ENCODE measurements around the gene DCDC2.
A peak's percentile ranks its signal among the peaks of the same experiment; 100 is the strongest.
"Not testable (repeated sequence)": the region's sequence is repeated elsewhere in the genome, so short reads cannot be mapped to it uniquely, and the experiment has no call there.

DCDC2 gene

DNA sequence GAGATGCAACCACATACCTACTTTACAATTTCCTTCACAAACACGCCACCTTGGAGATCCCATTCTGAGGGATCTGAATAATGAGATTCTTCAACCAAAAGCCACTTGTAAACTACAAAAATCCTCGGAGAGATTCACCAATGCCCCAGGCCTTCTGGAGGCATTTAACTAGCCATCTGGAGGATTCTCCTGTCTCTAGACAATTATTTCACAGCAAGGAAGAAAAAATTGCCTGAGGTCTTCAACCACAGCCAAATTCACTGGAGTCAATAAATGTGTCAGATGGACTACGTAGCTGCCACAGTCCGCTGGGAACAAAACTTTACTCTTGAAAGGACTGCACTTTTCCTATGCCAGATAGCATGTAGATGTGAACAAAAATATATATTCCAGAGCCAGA is 19.0 kb upstream of the DCDC2 start:
- DNase-seq (ENCODE audit: low spot score): no peak
- TF ChIP-seq, protein P1, sequence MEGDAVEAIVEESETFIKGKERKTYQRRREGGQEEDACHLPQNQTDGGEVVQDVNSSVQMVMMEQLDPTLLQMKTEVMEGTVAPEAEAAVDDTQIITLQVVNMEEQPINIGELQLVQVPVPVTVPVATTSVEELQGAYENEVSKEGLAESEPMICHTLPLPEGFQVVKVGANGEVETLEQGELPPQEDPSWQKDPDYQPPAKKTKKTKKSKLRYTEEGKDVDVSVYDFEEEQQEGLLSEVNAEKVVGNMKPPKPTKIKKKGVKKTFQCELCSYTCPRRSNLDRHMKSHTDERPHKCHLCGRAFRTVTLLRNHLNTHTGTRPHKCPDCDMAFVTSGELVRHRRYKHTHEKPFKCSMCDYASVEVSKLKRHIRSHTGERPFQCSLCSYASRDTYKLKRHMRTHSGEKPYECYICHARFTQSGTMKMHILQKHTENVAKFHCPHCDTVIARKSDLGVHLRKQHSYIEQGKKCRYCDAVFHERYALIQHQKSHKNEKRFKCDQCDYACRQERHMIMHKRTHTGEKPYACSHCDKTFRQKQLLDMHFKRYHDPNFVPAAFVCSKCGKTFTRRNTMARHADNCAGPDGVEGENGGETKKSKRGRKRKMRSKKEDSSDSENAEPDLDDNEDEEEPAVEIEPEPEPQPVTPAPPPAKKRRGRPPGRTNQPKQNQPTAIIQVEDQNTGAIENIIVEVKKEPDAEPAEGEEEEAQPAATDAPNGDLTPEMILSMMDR (IDR thresholded peaks at IDR 0.05): no peak
- Histone ChIP-seq H3K4me3 (no peak overlapping the region), H3K27ac (no peak overlapping the region)

- DNase-seq (ENCODE audit: low spot score): no peak
- Histone ChIP-seq H3K27ac (no peak overlapping the region), H3K4me3 (no peak overlapping the region)
- TF ChIP-seq, protein P1 (IDR thresholded peaks at IDR 0.05): no peak
These were observed 16.8 kb upstream of the DCDC2 start for GRCh38 chr6:24374612-24375011.

GRCh38 chr6:24365103-24365633 is 7.3 kb upstream of the DCDC2 start:
- H3K4me3 ChIP-seq; H3K27ac ChIP-seq; DNase-seq (ENCODE audit: low spot score): not testable (repeated sequence)

DNA sequence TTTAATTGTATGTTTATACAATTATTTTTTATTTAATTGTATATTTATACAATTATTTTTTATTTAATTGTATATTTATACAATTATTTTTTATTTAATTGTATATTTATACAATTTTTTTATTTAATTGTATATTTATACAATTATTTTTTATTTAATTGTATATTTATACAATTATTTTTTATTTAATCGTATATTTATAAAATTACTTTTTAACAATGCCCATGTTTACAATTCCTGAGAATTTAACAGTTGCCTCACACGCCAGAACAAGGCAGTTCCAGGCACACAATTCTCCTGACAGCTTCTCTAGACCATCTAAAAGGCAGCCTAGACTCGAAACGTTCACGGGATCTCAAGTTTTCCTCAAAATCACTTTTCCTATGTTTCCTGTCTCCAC is 4.5 kb upstream of the DCDC2 start:
- not testable (repeated sequence) for H3K27ac ChIP-seq, H3K4me3 ChIP-seq

DNA sequence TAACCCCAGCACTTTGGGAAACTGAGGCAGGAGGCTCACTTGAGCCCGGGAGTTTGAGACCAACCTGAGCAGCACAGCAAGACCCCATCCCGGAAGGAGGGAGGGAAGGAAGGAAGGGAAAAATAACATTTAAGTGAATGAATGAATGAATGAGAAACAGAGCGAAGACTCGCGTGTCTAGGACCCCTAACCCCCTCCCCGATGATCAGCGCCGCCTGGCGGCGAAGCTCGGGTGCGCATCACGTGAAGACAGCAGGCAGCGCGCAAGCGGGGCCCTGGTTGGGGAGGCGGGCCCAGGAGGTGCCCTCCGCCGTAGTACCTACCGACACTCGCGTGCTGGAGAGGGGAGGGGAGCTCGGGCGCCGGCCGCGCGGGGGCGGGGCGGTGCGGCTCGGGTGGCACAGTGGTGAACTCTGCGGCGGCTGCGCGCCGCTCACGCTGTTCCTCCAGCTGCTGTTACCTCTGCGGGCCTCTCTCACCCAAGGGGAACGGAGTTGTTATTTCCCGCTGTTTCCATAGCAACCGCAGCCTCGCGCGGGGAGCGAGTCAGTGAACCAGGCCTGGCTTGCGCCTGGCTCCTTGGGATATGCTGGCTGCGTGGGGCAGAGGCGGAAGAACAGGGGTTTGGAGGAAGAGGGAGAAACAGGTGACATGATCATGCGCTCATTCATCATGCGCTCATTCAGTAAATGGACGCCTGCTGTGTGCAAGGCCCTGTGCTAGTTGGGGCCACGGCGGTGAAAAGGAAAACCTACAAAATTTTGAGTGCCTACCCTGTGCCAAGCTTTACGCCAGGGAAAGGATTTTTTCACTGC is 2.0 kb upstream of the DCDC2 start:
- H3K4me3 ChIP-seq: peak overlapping the region; percentile 67
- no peak overlapping the region for H3K27ac ChIP-seq
- TF ChIP-seq, protein P1 (IDR thresholded peaks at IDR 0.05): peak; percentile 47
- DNase-seq (ENCODE audit: low spot score): peak; percentile 77

More for the DNA sequence above, 4.5 kb upstream of the DCDC2 start:
- DNase-seq (ENCODE audit: low spot score): not testable (repeated sequence)

DNA sequence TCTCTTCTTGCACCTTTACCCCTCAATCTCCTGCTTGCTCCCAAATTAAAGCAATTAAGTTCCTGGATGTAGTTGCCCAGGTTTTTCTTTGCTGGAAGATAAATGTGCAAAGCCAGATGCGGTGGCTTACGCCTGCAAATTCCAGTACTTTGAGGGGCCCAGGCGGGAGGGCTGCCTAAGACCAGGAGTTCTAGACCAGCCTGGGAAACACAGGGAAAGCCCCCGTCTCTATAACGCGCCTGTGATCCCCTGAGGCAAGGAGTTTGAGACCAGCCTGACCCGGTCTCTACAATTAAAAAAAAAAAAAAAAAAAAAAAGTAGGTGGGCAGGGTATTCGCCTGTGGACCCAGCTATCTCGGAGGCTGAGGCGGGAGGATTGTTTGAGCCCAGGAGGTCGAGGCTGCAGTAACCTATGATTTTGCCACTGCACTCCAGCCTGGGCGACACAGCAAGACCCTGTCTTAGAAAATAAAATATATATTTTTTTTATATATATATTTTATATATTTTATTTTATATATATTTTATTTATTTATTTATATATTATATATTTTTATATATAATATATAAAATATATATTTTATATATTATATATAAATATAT is 461 bp upstream of the DCDC2 start:
- DNase-seq (ENCODE audit: low spot score): no peak
- TF ChIP-seq, protein P1 (IDR thresholded peaks at IDR 0.05): no peak
- peak overlapping the region; percentile 55 for H3K4me3 ChIP-seq
- no peak overlapping the region for H3K27ac ChIP-seq

GRCh38 chr6:24356310-24356973 is 1.4 kb downstream of the DCDC2 start:
- TF ChIP-seq, protein P1 (IDR thresholded peaks at IDR 0.05): no peak
- no peak overlapping the region for H3K4me3 ChIP-seq
- no peak overlapping the region for H3K27ac ChIP-seq

More at GRCh38 chr6:24356310-24356973, 1.4 kb downstream of the DCDC2 start:
- no peak for DNase-seq (ENCODE audit: low spot score)
